HG03045 (cell line): ENCODE results near the gene CCDC78.
A peak's percentile ranks its signal among the peaks of the same experiment; 100 is the strongest.

Source experiments
- ATAC-seq: cut with Tn5 transposase; IDR thresholded peaks from one replicate; pipeline ENCODE4 v1.9.1; 2021; ENCODE audit warnings: mild to moderate bottlenecking, moderate library complexity; ENCODE audit not compliant: unreplicated experiment

Gene CCDC78

DNA sequence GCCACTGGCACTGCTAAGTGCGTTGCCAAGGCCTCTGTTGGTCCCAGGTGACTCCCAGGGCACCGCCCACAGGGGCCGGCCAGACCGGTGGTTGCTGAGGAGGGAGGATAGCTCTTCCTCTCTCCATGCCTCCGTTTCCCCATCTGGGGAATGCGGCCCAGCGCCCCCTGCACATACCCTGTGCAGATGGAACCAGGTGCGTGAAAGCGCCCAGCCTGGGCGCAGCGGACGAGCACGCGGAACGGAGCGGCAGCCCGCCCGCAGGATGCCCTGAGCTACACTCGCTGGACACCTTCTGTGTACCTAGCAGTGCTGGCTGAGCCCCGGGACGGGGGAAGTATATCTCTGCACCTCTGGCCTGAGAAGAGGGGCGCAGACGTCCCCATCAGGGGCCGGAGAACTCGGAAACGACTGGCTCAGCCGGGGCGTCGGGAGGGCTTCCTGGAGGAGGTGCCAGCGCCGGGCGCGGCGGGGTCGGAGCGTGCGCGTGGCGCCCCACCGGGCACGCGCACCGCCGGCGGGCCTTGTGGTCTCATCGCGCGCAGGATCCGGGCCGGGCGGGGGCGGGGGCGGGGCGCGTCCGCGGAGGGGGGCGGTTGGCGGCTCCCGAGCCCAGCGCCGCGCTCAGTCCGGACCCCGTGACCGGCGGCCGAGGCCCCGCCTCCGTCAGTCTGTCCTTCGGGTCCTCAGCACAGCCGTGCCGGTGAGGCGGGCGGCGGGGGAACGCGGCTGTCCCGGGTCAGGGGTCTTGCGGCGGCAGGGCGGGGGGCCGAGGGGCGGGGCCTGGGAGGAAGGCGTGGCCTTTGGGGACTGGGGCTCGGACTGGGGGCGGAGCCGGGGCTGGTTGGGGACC lies at the start of gene CCDC78, which contains the start of gene HAGHL:
CCDC78 (minus strand) TSS at position 6 of the 853 bp plus-strand sequence. CDS start 76 bp downstream, outside the sequence.
HAGHL (plus strand) TSS at position 669 of the 853 bp plus-strand sequence. CDS start 404 bp downstream, outside the sequence.
- peak; percentile 29 for ATAC-seq

DNA sequence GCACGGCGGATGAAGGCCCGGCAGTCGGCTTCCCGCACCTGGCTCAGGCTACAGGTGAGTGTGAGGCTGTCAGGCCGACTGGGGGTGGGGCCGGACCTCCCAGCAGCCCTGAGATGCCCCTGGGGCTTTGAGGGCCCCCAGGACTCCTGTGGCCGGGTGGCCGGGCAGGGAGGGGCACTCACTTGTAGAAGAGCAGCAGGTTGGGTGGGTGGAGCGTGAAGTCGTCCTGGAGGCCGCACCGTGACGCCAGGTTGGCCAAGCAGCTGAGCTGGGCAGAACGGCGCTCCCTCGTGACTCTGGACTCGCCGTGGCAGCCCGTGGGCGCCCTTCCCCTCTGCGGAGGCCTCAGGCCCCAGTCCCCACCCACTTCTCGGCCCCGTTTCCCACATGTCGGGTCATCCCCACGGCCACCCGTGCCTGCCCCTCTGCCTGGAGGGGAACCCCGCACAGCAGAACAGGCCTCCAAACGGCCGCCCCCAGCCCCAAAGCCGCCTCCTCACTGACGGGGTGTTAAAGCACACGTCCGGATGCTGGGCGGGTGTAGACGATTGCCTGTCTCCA lies 49.1 kb upstream of the CCDC78 start:
- no peak for ATAC-seq

DNA sequence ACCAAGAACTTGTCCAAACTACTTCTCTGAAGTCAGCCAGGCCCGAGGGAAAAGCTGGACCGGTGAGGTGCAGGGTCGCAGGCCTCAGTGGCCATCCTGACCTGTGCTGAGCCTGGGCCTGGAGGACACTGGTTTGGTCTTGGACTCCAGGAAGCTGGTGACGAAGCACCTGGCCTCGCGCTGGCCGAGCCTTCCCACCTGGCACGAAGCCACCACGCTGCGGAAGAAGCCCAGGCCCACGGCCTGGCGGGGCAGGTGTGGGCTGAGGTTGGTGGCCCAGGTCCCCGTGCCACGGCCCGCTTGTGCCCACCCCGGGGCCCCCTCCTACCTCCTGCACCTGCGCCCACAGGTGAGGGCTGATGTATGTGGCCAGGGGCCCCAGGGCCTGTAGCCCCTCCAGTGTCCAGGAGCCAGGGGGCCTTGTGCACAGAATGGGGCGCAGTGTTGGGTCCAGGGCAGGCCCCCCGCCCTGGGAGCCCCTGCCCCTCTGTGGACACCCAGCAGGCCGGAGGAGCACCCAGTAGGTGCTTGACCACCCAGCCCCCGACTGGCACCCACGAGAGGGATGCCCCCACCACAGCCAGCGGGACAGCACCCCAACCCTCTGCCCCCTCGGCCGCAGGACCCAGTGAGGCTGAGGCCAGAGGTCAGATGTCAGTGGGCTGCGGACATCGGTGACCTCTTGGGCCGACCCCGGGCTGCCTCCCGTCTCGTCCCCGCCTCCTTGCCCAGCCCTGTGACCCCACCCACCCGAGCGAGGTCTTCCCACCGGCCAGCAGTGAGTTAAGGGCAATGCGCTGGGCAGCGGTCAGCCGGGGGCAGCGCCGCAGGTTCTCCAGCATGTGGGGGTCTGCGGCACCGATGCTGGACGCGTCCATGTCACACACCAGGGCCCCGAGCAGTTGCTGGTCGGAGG lies 48.1 kb upstream of the CCDC78 start:
- ATAC-seq = no peak

DNA sequence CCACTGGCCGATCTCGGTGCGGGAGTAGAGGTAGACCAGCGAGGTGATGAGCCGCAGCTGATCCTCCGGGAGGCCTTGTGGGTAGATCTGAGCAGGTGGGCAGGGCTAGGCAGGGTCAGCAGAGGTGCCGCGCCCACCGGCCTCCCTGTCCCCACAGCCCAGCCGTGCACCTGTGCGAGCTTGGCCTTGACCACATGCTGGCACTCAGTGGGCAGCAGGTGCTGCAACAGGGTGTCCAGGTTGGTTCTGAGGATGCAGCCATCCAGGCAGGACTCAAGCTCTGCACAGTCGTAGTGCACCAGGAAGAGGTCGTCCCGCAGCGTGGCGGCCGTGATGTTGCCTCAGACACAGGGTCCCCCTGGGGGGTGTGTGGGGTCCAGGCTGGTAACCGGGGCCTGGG lies 46.7 kb upstream of the CCDC78 start:
- no peak for ATAC-seq

DNA sequence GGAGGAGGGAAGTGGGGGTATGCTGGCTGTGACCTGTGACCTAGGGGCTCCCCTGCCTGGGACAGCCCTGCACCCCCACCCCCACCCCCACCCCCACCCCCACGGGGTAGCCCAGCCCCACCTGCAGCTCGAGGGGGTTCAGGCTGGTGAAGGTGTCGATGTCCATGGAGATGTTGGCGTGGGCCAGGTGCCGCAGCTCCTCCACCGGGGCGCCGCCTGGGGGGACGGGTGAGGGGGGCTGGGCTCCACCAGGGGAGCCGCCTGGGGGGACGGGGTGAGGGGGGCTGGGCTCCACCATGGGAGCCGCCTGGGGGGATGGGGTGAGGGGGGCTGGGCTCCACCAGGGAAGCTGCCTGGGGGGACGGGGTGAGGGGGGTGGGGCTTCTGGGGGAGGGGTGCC lies 44.2 kb upstream of the CCDC78 start:
- no peak for ATAC-seq

DNA sequence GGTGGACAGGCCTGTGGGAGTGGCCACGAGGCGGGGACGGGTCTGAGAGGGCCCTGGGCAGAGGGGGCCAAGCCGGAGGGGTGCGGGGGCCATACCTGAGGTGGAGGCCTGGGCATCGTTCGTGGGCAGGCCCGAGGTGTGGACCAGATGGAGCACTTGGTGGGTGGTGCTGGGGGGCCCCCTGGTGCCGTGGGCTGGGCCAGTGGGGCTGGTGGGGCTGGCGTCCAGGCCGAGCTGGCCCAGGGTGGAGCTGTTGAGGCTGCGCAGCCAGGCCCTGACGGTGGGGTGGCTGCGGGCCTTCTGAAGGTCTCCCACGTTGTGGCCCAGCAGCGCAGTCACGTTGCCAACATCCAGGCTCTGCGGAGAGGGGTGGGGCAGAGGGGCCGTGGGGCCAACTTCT lies 43.7 kb upstream of the CCDC78 start:
- no peak for ATAC-seq

DNA sequence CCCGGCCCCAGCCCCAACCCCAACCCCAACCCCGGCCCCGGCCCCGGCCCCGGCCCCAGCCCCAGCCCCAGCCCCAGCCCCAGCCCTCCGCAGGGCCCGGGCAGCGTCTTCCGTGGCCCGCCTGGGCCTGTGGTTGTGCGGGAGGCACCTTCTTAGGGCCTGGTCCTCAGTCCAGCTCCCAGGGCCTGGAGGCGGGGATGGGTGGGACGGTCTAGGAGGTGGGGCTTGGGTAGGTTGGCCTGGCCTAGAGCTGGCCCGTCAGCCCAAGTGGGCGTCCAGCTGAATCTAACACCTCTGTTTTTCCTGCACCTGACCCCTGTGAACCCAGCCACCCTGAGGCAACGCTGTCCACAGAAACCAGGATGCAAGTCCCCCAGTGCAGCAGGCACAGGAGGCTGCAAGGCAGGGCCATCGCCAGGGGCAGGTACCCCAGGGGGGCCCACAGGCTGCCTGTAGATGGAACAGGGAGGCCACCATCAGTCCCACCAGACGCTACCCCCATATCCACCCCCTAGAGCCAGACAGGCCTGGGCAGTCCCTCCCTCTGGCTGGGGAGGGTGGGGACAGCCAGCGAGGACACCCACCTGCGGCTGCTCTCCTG lies 43.0 kb upstream of the CCDC78 start:
- ATAC-seq = no peak

DNA sequence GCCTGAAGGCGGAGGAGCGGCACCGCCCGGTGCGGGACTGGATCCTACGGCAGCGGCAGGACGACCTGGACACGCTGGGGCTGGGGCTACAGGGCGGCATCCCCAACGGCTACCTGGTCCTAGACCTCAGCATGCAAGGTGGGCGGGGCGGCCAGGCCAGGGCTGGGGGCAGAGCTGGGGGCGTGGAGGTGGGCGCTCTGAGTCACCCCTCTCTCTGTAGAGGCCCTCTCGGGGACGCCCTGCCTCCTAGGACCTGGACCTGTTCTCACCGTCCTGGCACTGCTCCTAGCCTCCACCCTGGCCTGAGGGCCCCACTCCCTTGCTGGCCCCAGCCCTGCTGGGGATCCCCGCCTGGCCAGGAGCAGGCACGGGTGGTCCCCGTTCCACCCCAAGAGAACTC lies 42.2 kb upstream of the CCDC78 start:
- no peak for ATAC-seq

DNA sequence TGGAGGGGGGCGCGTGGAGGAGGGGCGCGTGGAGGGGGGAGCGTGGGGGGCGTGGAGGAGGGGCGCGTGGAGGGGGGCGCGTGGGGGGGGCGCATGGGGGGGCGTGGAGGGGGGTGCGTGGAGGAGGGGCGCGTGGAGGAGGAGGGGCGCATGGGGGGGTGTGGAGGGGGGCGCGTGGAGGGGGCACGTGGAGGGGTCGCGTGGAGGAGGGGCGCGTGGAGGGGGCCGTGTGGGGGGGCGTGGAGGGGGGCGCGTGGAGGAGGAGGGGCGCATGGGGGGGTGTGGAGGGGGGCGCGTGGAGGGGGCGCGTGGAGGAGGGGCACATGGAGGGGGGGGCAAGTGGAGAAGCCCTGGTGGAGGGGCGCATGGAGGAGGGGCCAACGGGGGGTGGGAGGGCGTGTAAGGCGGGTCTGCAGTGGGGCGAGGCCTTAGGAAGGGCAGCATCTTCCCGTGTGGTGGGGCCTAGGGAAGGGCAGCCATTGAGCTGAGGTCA lies 41.5 kb upstream of the CCDC78 start:
- no peak for ATAC-seq

DNA sequence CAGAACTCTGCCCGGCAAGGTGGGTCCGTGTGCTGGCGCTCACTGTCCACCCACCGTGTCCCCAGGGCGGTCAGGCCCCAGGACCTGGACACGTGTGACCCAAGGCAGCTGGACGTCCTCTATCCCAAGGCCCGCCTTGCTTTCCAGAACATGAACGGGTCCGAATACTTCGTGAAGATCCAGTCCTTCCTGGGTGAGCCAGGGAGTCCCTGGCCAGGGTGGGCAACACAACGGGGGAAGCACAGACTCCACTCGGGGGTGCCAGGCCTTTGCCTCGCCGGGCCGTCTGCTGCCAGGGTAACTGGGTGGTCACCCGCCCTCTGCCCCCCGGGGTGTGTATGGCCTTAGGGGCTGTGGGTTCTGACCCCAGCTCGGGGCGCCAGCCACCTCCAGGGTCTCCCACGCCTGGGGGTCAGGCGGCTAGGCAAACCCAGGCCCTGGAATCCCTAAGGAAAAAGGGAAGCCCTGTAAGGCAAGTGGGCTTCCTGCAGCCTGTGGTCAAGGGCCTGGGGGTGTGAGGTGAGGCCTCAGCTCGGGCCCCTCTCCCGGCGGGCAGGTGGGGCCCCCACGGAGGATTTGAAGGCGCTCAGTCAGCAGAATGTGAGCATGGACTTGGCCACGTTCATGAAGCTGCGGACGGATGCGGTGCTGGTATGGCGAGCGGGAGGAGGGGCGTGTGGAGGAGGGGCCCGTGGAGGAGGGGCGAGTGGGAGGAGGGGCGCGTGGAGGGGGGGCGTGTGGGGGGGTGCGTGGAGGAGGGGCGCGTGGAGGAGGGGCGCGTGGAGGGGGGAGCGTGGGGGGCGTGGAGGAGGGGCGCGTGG lies 40.8 kb upstream of the CCDC78 start:
- ATAC-seq = no peak

DNA sequence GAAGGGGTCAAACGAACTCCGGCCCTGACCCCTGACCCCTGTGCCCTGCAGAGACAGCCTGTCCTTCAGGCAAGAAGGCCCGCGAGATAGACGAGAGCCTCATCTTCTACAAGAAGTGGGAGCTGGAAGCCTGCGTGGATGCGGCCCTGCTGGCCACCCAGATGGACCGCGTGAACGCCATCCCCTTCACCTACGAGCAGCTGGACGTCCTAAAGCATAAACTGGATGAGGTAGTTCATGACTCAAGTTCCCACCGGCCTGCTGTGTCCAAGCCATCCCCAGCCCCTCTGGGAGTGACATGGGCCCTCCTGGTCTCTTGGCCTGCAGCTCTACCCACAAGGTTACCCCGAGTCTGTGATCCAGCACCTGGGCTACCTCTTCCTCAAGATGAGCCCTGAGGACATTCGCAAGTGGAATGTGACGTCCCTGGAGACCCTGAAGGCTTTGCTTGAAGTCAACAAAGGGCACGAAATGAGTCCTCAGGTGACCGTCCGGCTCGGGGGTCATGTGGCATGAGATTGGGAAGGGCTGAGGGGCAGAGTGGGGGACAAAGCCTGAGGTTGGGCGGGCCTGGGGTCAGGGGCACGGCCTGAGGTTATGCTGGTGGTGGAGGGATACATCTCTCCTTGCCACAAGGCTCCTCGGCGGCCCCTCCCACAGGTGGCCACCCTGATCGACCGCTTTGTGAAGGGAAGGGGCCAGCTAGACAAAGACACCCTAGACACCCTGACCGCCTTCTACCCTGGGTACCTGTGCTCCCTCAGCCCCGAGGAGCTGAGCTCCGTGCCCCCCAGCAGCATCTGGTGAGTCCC lies 40.0 kb upstream of the CCDC78 start:
- ATAC-seq = no peak

DNA sequence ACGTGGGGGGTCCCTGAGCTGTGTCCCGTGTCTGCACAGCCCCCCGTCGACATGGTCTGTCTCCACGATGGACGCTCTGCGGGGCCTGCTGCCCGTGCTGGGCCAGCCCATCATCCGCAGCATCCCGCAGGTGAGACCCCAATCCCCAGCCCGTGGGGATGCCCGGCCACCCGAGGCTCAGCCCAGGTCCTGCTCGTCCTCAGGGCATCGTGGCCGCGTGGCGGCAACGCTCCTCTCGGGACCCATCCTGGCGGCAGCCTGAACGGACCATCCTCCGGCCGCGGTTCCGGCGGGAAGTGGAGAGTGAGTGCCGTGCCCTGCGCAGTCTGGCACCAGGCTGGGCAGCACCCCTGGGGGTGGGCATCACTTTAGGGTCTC lies 39.2 kb upstream of the CCDC78 start:
- no peak for ATAC-seq

DNA sequence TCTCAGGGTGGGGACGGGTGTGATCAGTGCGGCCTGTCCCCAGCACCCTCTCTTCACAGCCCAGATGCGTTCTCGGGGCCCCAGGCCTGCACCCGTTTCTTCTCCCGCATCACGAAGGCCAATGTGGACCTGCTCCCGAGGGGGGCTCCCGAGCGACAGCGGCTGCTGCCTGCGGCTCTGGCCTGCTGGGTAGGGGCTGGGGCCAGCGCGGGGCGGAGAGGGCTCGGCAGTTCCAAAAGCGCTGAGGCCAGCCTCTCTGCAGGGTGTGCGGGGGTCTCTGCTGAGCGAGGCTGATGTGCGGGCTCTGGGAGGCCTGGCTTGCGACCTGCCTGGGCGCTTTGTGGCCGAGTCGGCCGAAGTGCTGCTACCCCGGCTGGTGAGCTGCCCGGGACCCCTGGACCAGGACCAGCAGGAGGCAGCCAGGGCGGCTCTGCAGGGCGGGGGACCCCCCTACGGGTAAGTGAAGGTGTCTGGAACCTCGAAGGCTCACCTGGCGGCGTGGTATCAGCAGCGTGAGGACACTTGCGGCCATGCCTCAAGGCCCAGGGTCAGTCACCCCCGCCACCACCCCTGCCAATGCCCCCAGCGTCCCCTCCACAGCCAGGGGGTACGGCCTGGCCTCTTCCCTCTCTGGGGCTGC lies 38.7 kb upstream of the CCDC78 start:
- ATAC-seq = no peak

DNA sequence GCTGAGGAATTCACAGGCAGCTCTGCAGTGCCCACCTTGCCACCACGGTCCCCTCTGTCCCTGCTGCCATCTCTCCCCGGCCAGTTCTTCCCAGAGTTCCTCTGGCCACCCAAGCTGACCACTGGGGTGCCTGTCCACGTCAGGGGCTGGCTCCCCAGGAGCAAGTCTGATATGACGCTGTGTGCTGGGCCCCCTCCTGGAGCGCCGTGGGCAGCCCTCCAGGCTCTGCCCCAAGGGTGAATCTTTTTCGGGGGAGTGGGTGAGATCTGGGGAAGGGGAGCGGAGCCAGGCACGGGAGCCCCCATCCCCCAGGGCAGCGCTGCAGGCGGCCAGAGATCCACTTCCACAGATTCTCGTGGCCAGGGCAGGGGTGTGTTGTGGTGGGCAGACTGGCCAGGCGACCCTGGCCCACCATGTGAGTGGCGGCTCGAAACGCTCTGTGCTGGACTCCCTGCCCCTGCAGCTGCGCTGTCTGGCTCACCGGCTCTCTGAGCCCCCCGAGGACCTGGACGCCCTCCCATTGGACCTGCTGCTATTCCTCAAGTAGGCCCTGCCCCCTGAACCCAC lies 38.0 kb upstream of the CCDC78 start:
- ATAC-seq = no peak

DNA sequence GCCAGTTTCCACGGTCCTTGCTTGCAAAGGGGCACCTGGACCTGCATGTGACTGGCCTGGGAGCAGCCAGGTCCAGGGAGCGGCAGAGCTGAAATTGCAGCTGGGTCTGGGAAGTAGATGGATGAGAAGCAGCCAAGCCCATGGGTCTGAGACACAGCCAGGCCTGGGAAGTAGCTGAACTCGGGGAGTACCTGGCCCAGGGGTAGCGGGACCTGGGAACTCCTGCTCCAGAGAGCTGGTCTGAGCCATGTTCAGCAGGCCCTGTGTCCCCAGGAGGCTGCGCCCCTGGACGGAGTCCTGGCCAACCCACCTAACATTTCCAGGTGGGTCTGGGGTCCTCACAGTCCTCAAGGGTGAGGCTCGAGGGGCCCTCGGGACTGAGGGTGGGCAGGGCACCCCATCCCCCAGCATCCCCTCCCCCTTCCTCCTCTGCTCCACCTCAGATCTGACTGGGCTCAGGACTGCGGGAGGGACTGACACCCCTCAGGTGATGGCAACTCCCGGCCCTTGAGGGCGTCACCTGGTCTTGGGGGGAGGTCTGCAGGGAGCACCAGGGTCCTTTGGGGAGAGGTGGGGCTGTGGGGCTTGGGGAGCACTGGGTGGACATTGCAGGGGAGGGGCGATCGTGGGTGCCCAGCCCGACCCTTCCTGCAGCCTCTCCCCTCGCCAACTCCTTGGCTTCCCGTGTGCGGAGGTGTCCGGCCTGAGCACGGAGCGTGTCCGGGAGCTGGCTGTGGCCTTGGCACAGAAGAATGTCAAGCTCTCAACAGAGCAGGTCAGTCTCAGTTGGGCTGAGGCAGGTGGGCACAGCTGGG lies 37.3 kb upstream of the CCDC78 start:
- ATAC-seq = no peak

DNA sequence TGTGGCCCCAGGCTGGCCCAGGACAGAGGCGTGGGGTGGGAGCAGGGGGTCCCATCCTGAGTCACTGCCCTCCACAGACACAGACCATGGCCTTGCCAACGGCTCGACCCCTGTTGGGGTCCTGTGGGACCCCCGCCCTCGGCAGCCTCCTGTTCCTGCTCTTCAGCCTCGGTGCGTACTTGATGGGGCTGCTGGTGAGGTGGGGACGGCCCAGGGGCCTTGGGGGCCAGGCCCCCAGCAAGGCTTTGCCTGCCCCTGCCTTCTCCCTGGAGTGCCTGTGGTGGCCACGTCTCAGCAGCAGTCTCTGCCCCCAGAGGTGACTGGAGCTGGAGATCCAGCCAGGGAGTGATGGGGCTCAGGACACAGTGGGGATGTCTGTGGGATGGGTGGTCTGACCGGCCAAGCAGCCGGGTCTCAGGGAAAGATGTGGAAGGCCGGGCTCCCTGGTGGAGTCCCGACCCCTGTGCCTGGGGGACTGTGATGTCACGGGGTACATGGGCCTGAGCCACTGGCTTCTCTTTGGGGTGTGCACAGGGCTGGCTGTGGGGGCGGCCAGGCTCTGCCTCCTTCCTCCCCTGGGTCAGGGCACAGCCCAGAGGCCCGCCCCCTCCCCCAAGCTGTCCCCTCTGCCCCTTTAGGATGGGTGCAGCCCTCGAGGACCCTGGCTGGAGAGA lies 36.5 kb upstream of the CCDC78 start:
- ATAC-seq = no peak
